ENCODE data around the gene SLIT3.

SLIT3 gene

GRCh38 chr5:168653626-168654025 lies 647.3 kb downstream of the SLIT3 start:
- Histone ChIP-seq H3K27me3 (no peaks in the 10 kb centered on the region), H3K4me1 (peaks cover 45% of the 10 kb centered on the region), H3K36me3 (peaks cover 16% of the 10 kb centered on the region), H3K9me3 (no peaks in the 10 kb centered on the region), H3K4me3 (ENCODE audit: low read depth, low read length) (peak overlapping the region; percentile 9; the same call in 1 of the 2 replicates)
- DNase-seq, result no peak
- TF ChIP-seq, protein P1, sequence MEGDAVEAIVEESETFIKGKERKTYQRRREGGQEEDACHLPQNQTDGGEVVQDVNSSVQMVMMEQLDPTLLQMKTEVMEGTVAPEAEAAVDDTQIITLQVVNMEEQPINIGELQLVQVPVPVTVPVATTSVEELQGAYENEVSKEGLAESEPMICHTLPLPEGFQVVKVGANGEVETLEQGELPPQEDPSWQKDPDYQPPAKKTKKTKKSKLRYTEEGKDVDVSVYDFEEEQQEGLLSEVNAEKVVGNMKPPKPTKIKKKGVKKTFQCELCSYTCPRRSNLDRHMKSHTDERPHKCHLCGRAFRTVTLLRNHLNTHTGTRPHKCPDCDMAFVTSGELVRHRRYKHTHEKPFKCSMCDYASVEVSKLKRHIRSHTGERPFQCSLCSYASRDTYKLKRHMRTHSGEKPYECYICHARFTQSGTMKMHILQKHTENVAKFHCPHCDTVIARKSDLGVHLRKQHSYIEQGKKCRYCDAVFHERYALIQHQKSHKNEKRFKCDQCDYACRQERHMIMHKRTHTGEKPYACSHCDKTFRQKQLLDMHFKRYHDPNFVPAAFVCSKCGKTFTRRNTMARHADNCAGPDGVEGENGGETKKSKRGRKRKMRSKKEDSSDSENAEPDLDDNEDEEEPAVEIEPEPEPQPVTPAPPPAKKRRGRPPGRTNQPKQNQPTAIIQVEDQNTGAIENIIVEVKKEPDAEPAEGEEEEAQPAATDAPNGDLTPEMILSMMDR (IDR thresholded peaks at IDR 0.05; ENCODE audit: low read depth, low read length), result no peak

DNA sequence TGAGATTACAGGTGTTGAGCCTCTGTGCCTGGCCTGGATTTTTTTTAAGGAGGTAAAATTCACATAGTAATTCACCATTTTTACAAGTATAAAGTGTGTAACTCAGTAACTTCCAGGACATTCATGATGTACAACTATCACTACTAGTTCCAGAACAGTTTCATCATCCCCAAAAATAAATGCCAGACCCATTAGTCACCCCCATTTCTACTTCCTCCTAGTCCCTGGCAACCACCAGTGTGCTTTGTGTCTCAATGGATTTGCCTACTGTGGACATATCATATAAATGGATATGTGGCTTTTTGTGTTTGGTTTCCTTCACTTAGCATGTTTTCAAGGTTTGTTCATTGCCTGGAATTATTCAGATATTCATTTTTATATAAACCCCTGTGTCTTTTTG lies 649.3 kb downstream of the SLIT3 start:
- no peaks in the 10 kb centered on the region for H3K27me3 ChIP-seq
- peaks cover 10% of the 10 kb centered on the region for H3K36me3 ChIP-seq
- H3K4me3 ChIP-seq (ENCODE audit: low read depth, low read length), result no peak overlapping the region
- TF ChIP-seq, protein P1 (IDR thresholded peaks at IDR 0.05; ENCODE audit: low read depth, low read length), result no peak
- H3K9me3 ChIP-seq, result no peaks in the 10 kb centered on the region
- H3K4me1 ChIP-seq, result peaks cover 30% of the 10 kb centered on the region
- no peak for DNase-seq

DNA sequence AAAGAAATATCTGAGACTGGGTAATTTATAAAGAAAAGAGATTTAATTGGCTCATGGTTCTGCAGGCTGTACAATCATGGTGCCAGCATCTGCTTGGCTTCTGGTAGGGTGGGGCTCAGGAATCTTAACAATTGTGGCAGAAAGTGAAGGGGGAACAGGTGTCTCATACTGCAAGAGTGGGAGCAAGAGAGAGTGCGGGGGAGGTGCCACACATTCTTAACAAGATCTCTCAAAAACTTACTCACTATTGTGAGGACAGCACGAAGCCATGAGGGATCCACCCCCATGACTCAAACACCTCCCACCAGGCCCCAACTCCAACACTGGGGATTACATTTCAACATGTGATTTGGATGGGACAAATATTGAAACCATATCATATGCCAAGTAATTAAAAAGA lies 651.6 kb downstream of the SLIT3 start:
- Histone ChIP-seq H3K36me3 (peaks cover 2% of the 10 kb centered on the region; the same call in 1 of the 2 replicates), H3K27me3 (no peaks in the 10 kb centered on the region), H3K4me3 (ENCODE audit: low read depth, low read length) (no peak overlapping the region), H3K4me1 (peaks cover 14% of the 10 kb centered on the region), H3K9me3 (no peaks in the 10 kb centered on the region)
- DNase-seq, result no peak
- TF ChIP-seq, protein P1 (IDR thresholded peaks at IDR 0.05; ENCODE audit: low read depth, low read length), result no peak

- Histone ChIP-seq H3K9me3 (no peaks in the 10 kb centered on the region), H3K4me1 (peaks cover 8% of the 10 kb centered on the region), H3K4me3 (ENCODE audit: low read depth, low read length) (no peak overlapping the region), H3K36me3 (peaks cover 2% of the 10 kb centered on the region; the same call in 1 of the 2 replicates), H3K27me3 (no peaks in the 10 kb centered on the region)
- TF ChIP-seq, protein P1 (IDR thresholded peaks at IDR 0.05; ENCODE audit: low read depth, low read length), result no peak
- no peak for DNase-seq
Observed at GRCh38 chr5:168648576-168648975, 652.4 kb downstream of the SLIT3 start.

DNA sequence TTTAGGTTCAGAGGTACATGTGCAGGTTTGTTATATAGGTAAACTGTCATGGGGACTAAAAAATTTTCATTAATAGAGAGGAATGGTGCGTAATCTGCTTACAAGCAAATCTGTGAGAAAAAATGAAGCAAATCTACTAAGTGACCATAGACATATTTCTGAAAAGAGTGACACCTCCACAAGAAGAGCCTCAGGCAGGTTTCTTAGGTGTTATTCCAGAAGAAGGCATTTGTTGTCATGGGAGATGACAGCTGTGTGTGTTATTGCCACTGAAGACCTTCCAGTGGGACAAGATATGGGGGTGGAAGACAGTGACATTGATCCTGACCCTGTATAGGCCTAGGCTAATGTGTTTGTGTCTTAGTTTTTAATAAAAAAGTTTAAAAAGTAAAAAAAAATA lies 652.9 kb downstream of the SLIT3 start:
- Histone ChIP-seq H3K9me3 (no peaks in the 10 kb centered on the region), H3K27me3 (no peaks in the 10 kb centered on the region), H3K4me1 (peaks cover 2% of the 10 kb centered on the region), H3K4me3 (ENCODE audit: low read depth, low read length) (no peak overlapping the region), H3K36me3 (peaks cover 2% of the 10 kb centered on the region; the same call in 1 of the 2 replicates)
- TF ChIP-seq, protein P1 (IDR thresholded peaks at IDR 0.05; ENCODE audit: low read depth, low read length), result no peak
- DNase-seq, result no peak

DNA sequence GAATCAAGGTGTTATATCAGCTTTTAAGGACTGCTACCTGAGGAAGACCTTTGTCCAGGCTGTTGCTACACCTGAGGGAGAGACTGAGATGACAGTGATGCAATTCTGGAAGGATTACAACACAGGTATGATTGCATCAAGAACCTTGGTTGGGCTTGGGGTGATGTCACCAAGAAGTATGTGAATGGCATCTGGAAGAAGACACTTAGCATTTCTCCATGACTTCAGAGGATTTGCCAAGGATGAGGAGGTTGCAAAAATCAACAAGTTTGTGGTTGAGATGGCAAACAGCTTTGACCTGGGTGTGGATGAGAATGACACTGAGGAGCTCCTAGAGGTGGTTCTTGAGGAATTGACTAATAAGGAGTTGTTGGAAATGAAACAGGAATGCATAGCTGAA lies 653.9 kb downstream of the SLIT3 start:
- DNase-seq, result no peak
- Histone ChIP-seq H3K9me3 (no peaks in the 10 kb centered on the region), H3K4me1 (no peaks in the 10 kb centered on the region; the same call in none of the 2 replicates), H3K36me3 (no peaks in the 10 kb centered on the region), H3K4me3 (ENCODE audit: low read depth, low read length) (no peak overlapping the region), H3K27me3 (no peaks in the 10 kb centered on the region)
- TF ChIP-seq, protein P1 (IDR thresholded peaks at IDR 0.05; ENCODE audit: low read depth, low read length), result no peak

All from BE2C (cell line).